SH-SY5Y (cell line): ENCODE data around the gene KLHL29.

ENCODE experiments used
- GATA2 ChIP-seq: IDR thresholded peaks from 2 replicates; pipeline ENCODE4 v1.6.1; 2011; ENCODE audit warnings: mild to moderate bottlenecking, low read depth, low read length
- GATA3 ChIP-seq: IDR thresholded peaks from 2 replicates; pipeline ENCODE4 v1.6.1; 2011; ENCODE audit warnings: low read depth, mild to moderate bottlenecking, low read length, moderate library complexity

The KLHL29 gene

GRCh38 chr2:23549051-23549450 is 164.1 kb downstream of the KLHL29 start:
- no peak for TF ChIP-seq GATA2
- no peak for TF ChIP-seq GATA3

GRCh38 chr2:23549821-23550530 is 165.0 kb downstream of the KLHL29 start:
- TF ChIP-seq GATA2 (no peak), GATA3 (no peak)

GRCh38 chr2:23550553-23550952 is 165.6 kb downstream of the KLHL29 start:
- no peak for TF ChIP-seq GATA3
- TF ChIP-seq GATA2: no peak

GRCh38 chr2:23551875-23552274 is 166.9 kb downstream of the KLHL29 start:
- no peak for TF ChIP-seq GATA3
- no peak for TF ChIP-seq GATA2

GRCh38 chr2:23553561-23553960 is 168.6 kb downstream of the KLHL29 start:
- TF ChIP-seq GATA2 (no peak), GATA3 (no peak)

- no peak for TF ChIP-seq GATA3
- no peak for TF ChIP-seq GATA2
Measured at GRCh38 chr2:23554054-23554697, 169.2 kb downstream of the KLHL29 start.

- TF ChIP-seq GATA2 (no peak), GATA3 (no peak)
Measured at GRCh38 chr2:23555944-23556343, 171.0 kb downstream of the KLHL29 start.

GRCh38 chr2:23556929-23557328 is 171.9 kb downstream of the KLHL29 start:
- TF ChIP-seq GATA3 (no peak), GATA2 (no peak)

- no peak for TF ChIP-seq GATA3
- no peak for TF ChIP-seq GATA2
Measured at GRCh38 chr2:23557455-23557854, 172.5 kb downstream of the KLHL29 start.

GRCh38 chr2:23559561-23560239 is 174.7 kb downstream of the KLHL29 start:
- TF ChIP-seq GATA3 (no peak), GATA2 (no peak)

GRCh38 chr2:23561088-23561487 is 176.1 kb downstream of the KLHL29 start:
- no peak for TF ChIP-seq GATA2

- TF ChIP-seq GATA3 (no peak), GATA2 (no peak)
Measured at GRCh38 chr2:23561544-23561943, 176.6 kb downstream of the KLHL29 start.

GRCh38 chr2:23562143-23562542 is 177.2 kb downstream of the KLHL29 start:
- TF ChIP-seq GATA3: no peak
- TF ChIP-seq GATA2: no peak

- TF ChIP-seq GATA2: no peak
- no peak for TF ChIP-seq GATA3
Measured at GRCh38 chr2:23563151-23563550, 178.2 kb downstream of the KLHL29 start.
